ENCODE data around the gene NAA25.
A peak's percentile ranks its signal among the peaks of the same experiment; 100 is the strongest.
"Not testable (repeated sequence)": the region's sequence is repeated elsewhere in the genome, so short reads cannot be mapped to it uniquely, and the experiment has no call there.

The NAA25 gene

DNA sequence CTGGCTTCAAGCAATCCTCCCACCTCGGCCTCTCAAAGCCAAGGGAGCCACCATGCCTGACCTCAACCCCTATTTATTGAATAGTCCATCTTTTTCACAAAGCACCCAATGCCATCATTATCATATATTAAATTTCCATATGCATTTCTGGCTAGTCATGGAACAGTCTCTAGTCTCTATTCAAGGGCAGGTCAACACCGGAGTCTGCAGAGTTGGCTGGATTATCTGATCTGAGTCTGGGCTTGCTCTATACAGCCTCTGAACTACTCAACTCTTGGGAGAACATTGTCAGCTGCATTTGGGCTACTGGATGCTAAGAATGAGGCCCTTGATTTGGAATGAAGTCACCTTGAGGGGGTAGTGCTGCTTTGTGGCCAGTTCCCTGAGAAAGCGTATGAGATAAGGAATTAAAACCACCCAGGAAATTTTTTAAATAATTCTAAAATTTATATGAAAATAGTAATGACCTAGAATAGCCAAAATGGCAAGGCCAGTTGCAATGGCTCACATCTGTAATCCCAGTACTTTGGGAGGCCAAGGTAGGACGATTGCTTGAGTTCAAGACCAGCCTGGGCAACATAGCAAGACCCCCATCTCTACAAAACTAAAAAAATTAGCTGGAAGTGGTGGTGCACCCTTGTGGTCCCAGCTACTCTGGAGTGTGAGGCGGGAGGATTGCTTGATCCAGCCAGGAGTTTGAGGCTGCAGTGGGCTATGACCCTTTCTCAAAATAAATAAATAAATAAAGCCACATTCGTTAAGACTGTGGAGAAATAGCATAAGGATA is 6.9 kb upstream of the NAA25 start:
- TF ChIP-seq CTCF (IDR thresholded peaks at IDR 0.05): no peak
- Histone ChIP-seq H3K27me3 (no peaks in the 10 kb centered on the region), H3K4me3 (ENCODE audit: low read depth in 1 of 2, low read length in 1 of 2) (no peak overlapping the region), H3K36me3 (no peaks in the 10 kb centered on the region), H3K4me1 (ENCODE audit: control insufficient read depth in 1 of 2, insufficient read depth in 1 of 2, low read depth in 1 of 2, low read length in 1 of 2) (peaks cover 70 to 86% of the 10 kb centered on the region in 2 experiments), H3K27ac (peak overlapping the region; percentile 84), H3K9me3 (no peaks in the 10 kb centered on the region)

GRCh38 chr12:112112409-112113133 is 4.0 kb upstream of the NAA25 start:
- H3K4me3 ChIP-seq (ENCODE audit: low read depth in 1 of 2, low read length in 1 of 2): no peak overlapping the region
- no peaks in the 10 kb centered on the region for H3K9me3 ChIP-seq
- TF ChIP-seq CTCF (IDR thresholded peaks at IDR 0.05): no peak
- peak overlapping the region; percentile 68 for H3K27ac ChIP-seq
- H3K4me1 ChIP-seq (ENCODE audit: control insufficient read depth in 1 of 2, insufficient read depth in 1 of 2, low read depth in 1 of 2, low read length in 1 of 2): peaks cover 62 to 71% of the 10 kb centered on the region in 2 experiments
- no peaks in the 10 kb centered on the region for H3K36me3 ChIP-seq
- H3K27me3 ChIP-seq: no peaks in the 10 kb centered on the region

GRCh38 chr12:112111931-112112330 is 3.3 kb upstream of the NAA25 start:
- H3K27me3 ChIP-seq: no peaks in the 10 kb centered on the region
- H3K27ac ChIP-seq: peak overlapping the region; percentile 68
- H3K4me1 ChIP-seq (ENCODE audit: control insufficient read depth in 1 of 2, insufficient read depth in 1 of 2, low read depth in 1 of 2, low read length in 1 of 2): peaks cover 57 to 66% of the 10 kb centered on the region in 2 experiments
- no peak for TF ChIP-seq CTCF (IDR thresholded peaks at IDR 0.05)
- no peak overlapping the region for H3K4me3 ChIP-seq (ENCODE audit: low read depth in 1 of 2, low read length in 1 of 2)
- H3K9me3 ChIP-seq: no peaks in the 10 kb centered on the region
- H3K36me3 ChIP-seq: no peaks in the 10 kb centered on the region

GRCh38 chr12:112110787-112111662 is 2.4 kb upstream of the NAA25 start:
- H3K4me3 ChIP-seq (ENCODE audit: low read depth in 1 of 2, low read length in 1 of 2); H3K27ac ChIP-seq; H3K9me3 ChIP-seq; H3K36me3 ChIP-seq; H3K27me3 ChIP-seq: not testable (repeated sequence)
- peaks cover 48 to 57% of the 10 kb centered on the region in 2 experiments for H3K4me1 ChIP-seq (ENCODE audit: control insufficient read depth in 1 of 2, insufficient read depth in 1 of 2, low read depth in 1 of 2, low read length in 1 of 2)

DNA sequence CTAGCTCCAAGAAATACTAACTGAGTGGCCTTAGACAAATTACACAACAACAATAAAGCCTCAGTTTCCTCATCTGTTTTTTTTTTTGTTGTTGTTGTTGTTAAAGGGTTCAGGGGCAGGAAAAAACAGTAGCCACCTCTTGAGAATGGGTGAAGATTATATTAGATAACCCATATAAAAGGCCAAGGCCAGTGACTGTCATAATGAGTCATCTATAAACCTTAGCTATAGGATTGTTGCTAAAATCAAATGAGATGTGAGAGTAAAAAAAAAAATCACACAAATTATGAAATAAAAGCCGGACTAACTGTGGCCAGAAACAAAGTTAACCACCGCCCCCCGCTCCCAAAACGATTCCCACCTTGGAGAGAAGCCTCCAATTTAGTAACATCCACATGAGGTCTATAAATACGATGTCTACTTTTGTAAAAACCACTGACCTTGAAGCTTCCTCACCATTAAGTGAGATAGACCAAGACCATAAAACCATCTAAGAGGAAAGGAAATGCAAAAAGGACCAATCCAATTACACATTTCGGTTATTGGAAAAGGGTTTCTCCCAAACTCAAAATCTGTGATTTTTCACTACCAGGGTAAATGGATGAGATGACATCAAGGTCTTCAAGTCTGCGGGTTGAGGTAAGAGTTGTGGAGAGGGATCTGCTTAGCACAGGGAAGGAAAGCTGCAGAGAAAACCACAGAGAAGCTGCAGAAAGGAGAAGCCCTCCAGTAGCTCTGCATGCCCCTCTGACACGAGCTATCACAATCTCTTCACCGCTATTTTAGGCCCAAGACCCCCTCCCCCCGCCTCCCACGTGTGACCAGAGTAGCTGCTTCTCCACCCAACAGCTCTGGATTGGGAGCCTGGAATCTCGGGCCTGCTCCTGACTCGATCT is 1.0 kb downstream of the NAA25 start:
- no peaks in the 10 kb centered on the region for H3K36me3 ChIP-seq
- no peaks in the 10 kb centered on the region for H3K9me3 ChIP-seq
- H3K27ac ChIP-seq: peak overlapping the region; percentile 90
- H3K27me3 ChIP-seq: no peaks in the 10 kb centered on the region
- H3K4me1 ChIP-seq (ENCODE audit: control insufficient read depth in 1 of 2, insufficient read depth in 1 of 2, low read depth in 1 of 2, low read length in 1 of 2): peaks cover 27 to 30% of the 10 kb centered on the region in 2 experiments
- H3K4me3 ChIP-seq (ENCODE audit: low read depth in 1 of 2, low read length in 1 of 2): peak overlapping the region; percentile 90 to 99
- no peak for TF ChIP-seq CTCF (IDR thresholded peaks at IDR 0.05)
